Fibroblast of villous mesenchyme (primary cell): ENCODE data around the gene WNT8B. TPM values are rescaled to one million over a fixed set of nuclear protein-coding genes. Genes with fewer than 3 reads are reported as not detected.
A peak's percentile ranks its signal among the peaks of the same experiment; 100 is the strongest.

Source experiments
- DNase-seq: peaks from one replicate; pipeline ENCODE4 v3.0.0-alpha.2; 2010; ENCODE audit warnings: low read depth
- H3K4me3 ChIP-seq: 2 replicates; pipeline ENCODE4 v1.5.1; 2011; ENCODE audit warnings: low read depth, mild to moderate bottlenecking, low read length
- total RNA-seq: library from RNA; depleted of rRNA; stranded (reverse); fragments of >200 nt; gene quantifications from 2 replicates; pipeline ENCODE4 v1.2.3, GENCODE V29; 2012
- TF ChIP-seq, protein P1 (sequence below): IDR thresholded peaks from 2 replicates; pipeline ENCODE4 v1.5.1; 2012; ENCODE audit warnings: low read depth, mild to moderate bottlenecking, low read length; ENCODE audit not compliant: insufficient read depth

Gene WNT8B
- total RNA-seq, 1 donor = not detected

DNA sequence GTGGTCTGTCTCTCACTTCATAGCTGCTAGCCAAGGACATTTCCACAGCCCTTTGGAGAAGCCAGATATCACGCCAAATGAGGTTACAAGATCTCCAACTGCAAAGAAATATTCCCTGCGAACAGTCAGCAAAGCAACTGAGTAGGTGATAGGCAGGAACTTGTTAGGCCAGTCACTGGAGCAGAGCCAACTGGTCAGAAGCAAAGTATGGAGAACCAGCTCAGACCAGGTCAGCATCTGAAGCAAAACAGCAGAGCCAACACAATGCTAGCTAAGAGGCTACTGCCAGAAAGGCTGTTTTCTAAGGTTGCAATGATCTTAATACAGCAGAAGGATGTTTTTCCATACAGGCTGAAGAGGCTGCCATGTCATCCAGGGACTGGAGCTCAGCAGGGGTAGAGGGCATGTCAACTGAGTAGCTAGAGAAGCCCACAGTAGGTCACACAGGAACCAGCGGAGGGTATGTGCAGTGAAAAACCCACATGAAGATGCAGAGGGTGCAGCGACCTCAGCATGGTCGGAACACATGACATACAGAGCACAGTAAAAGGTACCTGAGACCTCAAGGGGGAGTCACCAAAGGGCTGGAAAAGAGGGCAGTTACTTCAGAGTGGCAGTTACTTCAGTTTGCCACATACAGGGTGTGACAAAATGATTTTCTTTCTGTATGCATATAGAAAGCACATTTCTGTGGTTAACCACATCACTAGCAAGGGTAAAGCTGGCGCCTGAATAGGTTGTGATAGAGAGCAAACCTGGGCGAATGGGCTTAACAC lies 47.9 kb downstream of the WNT8B start:
- no peak for DNase-seq
- TF ChIP-seq, protein P1, sequence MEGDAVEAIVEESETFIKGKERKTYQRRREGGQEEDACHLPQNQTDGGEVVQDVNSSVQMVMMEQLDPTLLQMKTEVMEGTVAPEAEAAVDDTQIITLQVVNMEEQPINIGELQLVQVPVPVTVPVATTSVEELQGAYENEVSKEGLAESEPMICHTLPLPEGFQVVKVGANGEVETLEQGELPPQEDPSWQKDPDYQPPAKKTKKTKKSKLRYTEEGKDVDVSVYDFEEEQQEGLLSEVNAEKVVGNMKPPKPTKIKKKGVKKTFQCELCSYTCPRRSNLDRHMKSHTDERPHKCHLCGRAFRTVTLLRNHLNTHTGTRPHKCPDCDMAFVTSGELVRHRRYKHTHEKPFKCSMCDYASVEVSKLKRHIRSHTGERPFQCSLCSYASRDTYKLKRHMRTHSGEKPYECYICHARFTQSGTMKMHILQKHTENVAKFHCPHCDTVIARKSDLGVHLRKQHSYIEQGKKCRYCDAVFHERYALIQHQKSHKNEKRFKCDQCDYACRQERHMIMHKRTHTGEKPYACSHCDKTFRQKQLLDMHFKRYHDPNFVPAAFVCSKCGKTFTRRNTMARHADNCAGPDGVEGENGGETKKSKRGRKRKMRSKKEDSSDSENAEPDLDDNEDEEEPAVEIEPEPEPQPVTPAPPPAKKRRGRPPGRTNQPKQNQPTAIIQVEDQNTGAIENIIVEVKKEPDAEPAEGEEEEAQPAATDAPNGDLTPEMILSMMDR = no peak
- H3K4me3 ChIP-seq = no peak overlapping the region

DNA sequence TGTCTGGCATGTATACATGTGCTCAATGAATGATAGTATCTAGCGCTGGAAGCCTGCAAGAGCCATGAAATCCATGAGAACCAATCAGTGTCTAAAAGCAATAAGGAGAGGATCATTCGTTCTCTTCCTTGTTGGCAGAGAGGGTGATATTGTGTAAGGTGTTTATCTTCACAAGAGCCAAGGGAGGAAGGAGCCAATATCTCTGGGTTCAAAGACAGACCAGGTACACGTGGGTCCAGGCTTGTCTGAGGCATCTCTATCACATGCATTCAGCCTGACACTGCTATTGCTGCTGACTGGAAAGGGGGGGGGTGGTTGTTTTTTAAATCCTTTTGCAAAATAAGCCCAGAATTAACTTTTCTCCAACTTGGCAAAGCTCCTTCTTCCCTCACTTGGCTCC lies 52.8 kb downstream of the WNT8B start:
- TF ChIP-seq, protein P1 = no peak
- no peak for DNase-seq
- no peak overlapping the region for H3K4me3 ChIP-seq

DNA sequence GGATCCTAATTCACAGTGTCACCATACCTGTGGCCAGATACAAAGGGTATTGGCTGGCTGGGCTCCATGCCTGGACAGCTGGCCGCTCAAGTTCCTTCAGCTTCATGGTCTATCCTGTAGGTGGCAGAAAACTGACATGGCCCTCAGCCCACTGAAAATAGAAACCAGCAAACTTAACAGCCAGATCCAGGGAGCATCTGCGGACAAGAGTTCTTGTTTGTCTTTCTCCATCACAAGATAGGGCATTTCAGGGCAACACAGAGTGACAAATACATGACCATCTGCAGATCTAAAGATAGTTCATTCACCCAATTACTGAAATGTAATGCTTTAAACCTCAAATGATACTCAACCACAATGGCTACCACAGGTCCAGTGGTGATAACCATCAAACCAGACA lies 54.0 kb downstream of the WNT8B start:
- no peak for DNase-seq
- H3K4me3 ChIP-seq = no peak overlapping the region
- TF ChIP-seq, protein P1 = no peak

DNA sequence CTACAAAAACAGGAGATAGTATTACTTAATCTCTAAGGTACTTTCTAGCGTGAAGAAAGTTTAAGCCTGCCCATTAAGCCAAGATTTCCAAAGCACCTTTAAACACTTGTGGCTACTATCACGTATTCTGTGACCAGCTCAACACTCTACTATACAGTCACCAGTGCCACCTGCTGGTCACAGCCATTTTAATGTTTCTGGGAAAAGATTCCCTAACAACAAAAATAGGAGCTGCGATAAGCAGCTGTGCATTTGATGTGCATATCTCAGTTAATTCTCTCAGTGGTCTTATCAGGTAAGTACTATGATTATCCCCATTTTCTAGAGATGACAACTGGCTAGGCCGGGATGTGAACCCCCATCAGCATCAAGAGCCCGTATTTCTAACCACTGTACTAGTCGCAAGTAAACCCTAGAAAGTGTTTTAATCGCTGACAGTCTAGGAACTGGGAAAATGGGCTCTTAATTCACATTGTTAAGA lies 56.0 kb downstream of the WNT8B start:
- H3K4me3 ChIP-seq = peak overlapping the region; percentile 54
- TF ChIP-seq, protein P1 = peak; percentile 69
- peak; percentile 64 for DNase-seq

DNA sequence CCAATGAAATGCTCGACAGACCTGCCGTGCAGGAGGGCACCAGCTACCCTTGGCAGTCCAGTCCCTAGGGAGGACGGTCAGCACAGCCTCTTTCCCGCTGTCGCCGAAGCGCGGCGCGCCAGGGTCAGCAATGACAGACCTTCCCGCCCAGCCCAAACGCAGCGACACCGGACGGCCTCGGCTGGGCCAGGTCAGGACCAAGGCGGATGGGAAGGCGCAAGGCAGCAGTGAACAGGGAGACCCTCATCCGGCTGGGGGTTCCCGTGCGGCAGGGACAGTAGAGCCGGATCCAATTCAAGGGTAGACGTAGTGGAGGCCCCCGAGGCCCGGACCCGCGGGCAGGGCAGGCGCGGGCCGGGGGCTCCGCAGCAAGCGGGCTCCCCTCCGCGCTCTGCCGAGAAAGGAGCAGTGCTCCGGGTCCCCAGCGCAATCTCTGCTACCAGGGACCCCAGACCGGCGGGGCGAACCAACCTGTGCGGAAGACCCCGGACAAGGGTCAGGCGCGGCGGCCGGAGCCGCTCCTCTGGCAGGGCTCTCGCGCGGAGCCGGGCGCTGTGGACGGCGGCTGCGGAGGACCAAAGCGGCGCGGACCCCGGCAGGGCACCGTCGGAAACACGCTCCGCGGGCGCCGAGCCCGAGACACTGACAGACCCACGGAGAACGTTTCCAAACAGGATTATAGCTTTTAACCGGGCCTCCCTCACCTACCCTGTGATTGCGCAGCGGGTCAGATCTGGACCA lies 56.7 kb downstream of the WNT8B start, which contains the start of gene SEC31B:
TSS of gene SEC31B (minus strand) at position 551 of the 741 bp plus-strand sequence. CDS start 2,909 bp downstream, outside the sequence.
- DNase-seq = no peak

DNA sequence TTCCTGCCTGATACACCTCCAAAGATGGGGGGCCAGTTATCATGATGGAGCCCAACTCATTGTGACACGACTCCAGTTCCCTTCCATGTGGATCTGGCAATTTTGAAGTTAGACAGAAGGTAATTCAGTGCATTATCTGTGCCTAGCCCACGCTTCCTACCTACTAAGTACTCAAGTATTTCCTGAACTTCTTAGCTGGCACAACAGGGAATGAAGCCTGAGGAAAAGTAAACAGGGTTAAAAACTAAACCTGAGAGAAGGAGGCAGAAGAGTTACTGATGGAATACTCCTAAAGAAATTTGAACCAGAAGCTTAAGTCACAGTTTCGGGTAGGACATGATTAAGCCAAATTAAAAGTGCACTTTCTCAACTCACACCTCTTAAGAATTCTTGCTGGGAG lies 58.0 kb downstream of the WNT8B start:
- TF ChIP-seq, protein P1 = no peak
- no peak for DNase-seq
- no peak overlapping the region for H3K4me3 ChIP-seq

More for the DNA sequence above, 56.7 kb downstream of the WNT8B start, which contains the start of gene SEC31B:
- H3K4me3 ChIP-seq = peak within 1 kb of the TSS; percentile 54
- TF ChIP-seq, protein P1 = no peak
